Smooth muscle cell (in vitro differentiated cells): ENCODE measurements around the gene EXTL1. TPM values are rescaled to one million over a fixed set of nuclear protein-coding genes. Genes with fewer than 3 reads are reported as not detected.
A peak's percentile ranks its signal among the peaks of the same experiment; 100 is the strongest.

Experiments used
- DNase-seq: peaks from one replicate; lab custom pipeline; 2025; ENCODE audit not compliant: unreplicated experiment; lab: John Stamatoyannopoulos, UW
- H2AFZ ChIP-seq: fragments of 200-600 bp; sonication (generic); 2 replicates; pipeline ENCODE4 v1.6.0; 2016; ENCODE audit warnings: antibody characterized with exemption, low read depth, mild to moderate bottlenecking
- H3F3A ChIP-seq: fragments of 200-600 bp; sonication (generic); 2 replicates; pipeline ENCODE4 v1.6.0; 2017; ENCODE audit warnings: antibody characterized with exemption, low read depth
- H3K27ac ChIP-seq: fragments of 200-600 bp; sonication (generic); 2 replicates; pipeline ENCODE4 v1.5.1; 2016; ENCODE audit warnings: low read depth, mild to moderate bottlenecking
- H3K27me3 ChIP-seq: fragments of 200-600 bp; sonication (generic); 2 replicates; pipeline ENCODE4 v1.6.1; 2016; ENCODE audit warnings: low read depth, mild to moderate bottlenecking
- H3K36me3 ChIP-seq: fragments of 200-600 bp; sonication (generic); 2 replicates; pipeline ENCODE4 v1.5.1; 2016; ENCODE audit warnings: low read depth
- H3K4me1 ChIP-seq: fragments of 200-600 bp; sonication (generic); 2 replicates; pipeline ENCODE4 v1.5.1; 2016; ENCODE audit warnings: low read depth
- H3K4me2 ChIP-seq: fragments of 200-600 bp; sonication (generic); 2 replicates; pipeline ENCODE4 v1.6.0; 2016; ENCODE audit warnings: mild to moderate bottlenecking
- H3K4me3 ChIP-seq: fragments of 200-600 bp; sonication (generic); 2 replicates; pipeline ENCODE4 v1.5.1; 2016; ENCODE audit warnings: mild to moderate bottlenecking
- H3K79me2 ChIP-seq: fragments of 200-600 bp; sonication (generic); 2 replicates; pipeline ENCODE4 v1.6.0; 2016; ENCODE audit warnings: low read depth, mild to moderate bottlenecking
- H3K9ac ChIP-seq: fragments of 200-600 bp; sonication (generic); 2 replicates; pipeline ENCODE4 v1.6.0; 2016; ENCODE audit warnings: low read depth
- H3K9me3 ChIP-seq: fragments of 200-600 bp; sonication (generic); replicated peaks from 2 replicates; pipeline ENCODE4 v1.5.1; 2016; ENCODE audit warnings: low read depth
- H4K20me1 ChIP-seq: fragments of 200-600 bp; sonication (generic); 2 replicates; pipeline ENCODE4 v1.6.0; 2016; ENCODE audit warnings: low read depth
- WGBS: methylation state at CpG from one replicate; pipeline ENCODE4 v1.1.7; 2016; ENCODE audit warnings: low lambda C conversion rate; 5-methylcytosine and 5-hydroxymethylcytosine counted together
- polyA plus RNA-seq: library from polyadenylated mRNA; unstranded; fragments of >200 nt; fragmentation: Nextera tagmentation; extraction: Ambion mirVana; gene quantifications from 2 replicates; pipeline ENCODE4 v1.2.1, GENCODE V29; 2016
- total RNA-seq: library from RNA; depleted of rRNA; stranded (reverse); fragments of >200 nt; gene quantifications from 2 replicates; pipeline ENCODE4 v1.2.3, GENCODE V29; 2014
- TF ChIP-seq, protein P1 (sequence below): fragments of 200-600 bp; sonication (generic); IDR thresholded peaks from 2 replicates; pipeline ENCODE4 v1.5.1; 2017; ENCODE audit warnings: borderline replicate concordance, mild to moderate bottlenecking, antibody characterized with exemption; ENCODE audit not compliant: insufficient read depth, poor library complexity, severe bottlenecking

EXTL1 gene
- total and polyA plus RNA-seq, 2 experiments from 2014 or later: 11.2 to 25.8 TPM

DNA sequence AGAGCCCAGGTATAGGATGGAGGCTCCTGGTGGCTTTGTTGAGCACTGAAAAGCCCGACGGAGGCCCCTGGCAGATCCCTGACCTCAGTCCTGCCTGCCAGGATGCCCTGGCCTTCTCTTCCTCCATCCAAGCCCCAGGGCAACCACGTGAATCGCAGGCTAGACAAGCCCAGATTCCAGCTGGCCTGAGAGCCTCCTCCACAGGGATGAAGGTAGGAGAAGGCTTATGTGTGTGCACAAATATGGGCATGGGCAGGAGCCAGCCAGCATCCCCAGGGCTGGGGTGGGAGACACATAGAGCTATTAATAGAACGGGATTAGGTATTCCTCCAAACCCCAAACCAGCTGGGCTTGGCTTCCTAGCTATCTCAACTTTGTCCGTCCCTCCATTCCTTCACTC lies 4.0 kb upstream of the EXTL1 start:
- H3K4me3 ChIP-seq: no peak overlapping the region
- no peak for DNase-seq
- H3K9me3 ChIP-seq: no peaks in the 10 kb centered on the region
- H4K20me1 ChIP-seq: no peaks in the 10 kb centered on the region
- H3K79me2 ChIP-seq: peaks cover 3% of the 10 kb centered on the region
- H3K27ac ChIP-seq: peak overlapping the region; percentile 86
- TF ChIP-seq, protein P1, sequence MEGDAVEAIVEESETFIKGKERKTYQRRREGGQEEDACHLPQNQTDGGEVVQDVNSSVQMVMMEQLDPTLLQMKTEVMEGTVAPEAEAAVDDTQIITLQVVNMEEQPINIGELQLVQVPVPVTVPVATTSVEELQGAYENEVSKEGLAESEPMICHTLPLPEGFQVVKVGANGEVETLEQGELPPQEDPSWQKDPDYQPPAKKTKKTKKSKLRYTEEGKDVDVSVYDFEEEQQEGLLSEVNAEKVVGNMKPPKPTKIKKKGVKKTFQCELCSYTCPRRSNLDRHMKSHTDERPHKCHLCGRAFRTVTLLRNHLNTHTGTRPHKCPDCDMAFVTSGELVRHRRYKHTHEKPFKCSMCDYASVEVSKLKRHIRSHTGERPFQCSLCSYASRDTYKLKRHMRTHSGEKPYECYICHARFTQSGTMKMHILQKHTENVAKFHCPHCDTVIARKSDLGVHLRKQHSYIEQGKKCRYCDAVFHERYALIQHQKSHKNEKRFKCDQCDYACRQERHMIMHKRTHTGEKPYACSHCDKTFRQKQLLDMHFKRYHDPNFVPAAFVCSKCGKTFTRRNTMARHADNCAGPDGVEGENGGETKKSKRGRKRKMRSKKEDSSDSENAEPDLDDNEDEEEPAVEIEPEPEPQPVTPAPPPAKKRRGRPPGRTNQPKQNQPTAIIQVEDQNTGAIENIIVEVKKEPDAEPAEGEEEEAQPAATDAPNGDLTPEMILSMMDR: no peak
- peaks cover 36% of the 10 kb centered on the region for H3K4me1 ChIP-seq
- H2AFZ ChIP-seq: no peak overlapping the region
- no peaks in the 10 kb centered on the region for H3K36me3 ChIP-seq
- WGBS: 23% methylated on average over 6 of the region's 6 CpGs
- H3K4me2 ChIP-seq: peak overlapping the region; percentile 66
- peaks cover 17% of the 10 kb centered on the region for H3F3A ChIP-seq
- H3K27me3 ChIP-seq: no peaks in the 10 kb centered on the region
- H3K9ac ChIP-seq: peak overlapping the region; percentile 65

DNA sequence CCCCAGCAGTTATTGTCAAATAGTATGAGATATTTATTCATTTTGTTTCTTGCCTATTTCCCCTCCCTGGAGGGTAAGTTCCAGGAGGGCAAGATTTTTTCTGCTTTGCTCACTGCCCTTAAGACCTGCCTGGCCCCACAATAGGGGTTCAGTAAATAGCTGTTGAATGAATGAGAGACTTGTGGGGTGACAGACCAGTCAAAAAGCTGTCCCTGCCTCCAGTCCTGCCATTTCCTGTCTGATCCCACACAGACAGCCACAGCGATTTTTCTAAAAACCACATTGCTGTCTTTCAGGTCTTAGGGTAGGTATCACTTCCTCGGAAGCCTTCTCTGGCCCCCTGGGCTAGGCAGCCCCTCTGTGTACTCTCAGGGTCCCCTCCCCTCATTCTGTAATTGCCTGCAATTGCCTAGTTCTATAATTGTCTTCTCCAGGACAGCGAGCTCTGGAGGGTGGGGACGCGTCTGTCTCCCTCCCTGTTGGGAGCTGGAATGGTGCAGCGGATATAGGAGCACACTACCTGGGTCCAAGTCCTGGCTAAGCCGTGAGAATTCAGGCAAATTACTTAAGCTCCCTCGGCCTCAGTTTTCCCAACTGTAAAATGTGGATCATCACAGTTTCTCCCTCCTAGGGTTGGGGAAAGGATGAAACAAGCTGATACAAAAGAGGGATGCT lies 1.8 kb upstream of the EXTL1 start:
- no peaks in the 10 kb centered on the region for H3K9me3 ChIP-seq
- peak overlapping the region; percentile 42 for H3K9ac ChIP-seq
- peaks cover 17% of the 10 kb centered on the region for H3F3A ChIP-seq
- peak overlapping the region; percentile 86 for H3K4me2 ChIP-seq
- no peak overlapping the region for H2AFZ ChIP-seq
- H4K20me1 ChIP-seq: no peaks in the 10 kb centered on the region
- TF ChIP-seq, protein P1: no peak
- no peak overlapping the region for H3K4me3 ChIP-seq
- H3K27me3 ChIP-seq: no peaks in the 10 kb centered on the region
- H3K27ac ChIP-seq: peak overlapping the region; percentile 86
- no peak for DNase-seq
- peaks cover 44% of the 10 kb centered on the region for H3K4me1 ChIP-seq
- 45% methylated on average over 8 of the region's 8 CpGs for WGBS
- H3K36me3 ChIP-seq: no peaks in the 10 kb centered on the region
- peaks cover 4% of the 10 kb centered on the region for H3K79me2 ChIP-seq

DNA sequence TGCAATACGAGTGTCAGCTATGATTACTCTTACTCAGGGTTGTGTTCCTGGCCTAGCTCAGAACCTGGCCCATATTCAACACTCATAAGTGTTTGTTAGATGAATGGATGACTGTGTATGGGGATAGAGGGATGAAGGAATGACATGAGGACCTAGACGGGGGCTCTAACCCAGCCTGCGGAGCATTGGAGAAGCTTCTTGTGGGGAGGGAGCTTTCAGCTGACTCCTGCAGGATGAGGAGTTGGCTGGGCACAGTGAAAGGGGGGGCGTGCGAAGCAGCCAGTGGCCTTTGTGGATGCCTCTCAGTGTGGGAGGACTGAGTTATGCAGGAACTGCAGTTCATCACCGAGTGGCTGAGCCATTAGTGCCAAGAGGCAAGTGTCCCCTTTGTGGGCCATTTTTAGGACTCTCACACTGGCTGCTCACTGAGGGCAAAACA lies 1.2 kb upstream of the EXTL1 start:
- Histone ChIP-seq H3K27me3 (no peaks in the 10 kb centered on the region), H3K9me3 (no peaks in the 10 kb centered on the region), H3K27ac (peak overlapping the region; percentile 86), H2AFZ (no peak overlapping the region), H3K4me1 (peaks cover 44% of the 10 kb centered on the region), H3K4me2 (peak overlapping the region; percentile 86), H3K79me2 (peaks cover 4% of the 10 kb centered on the region), H3K36me3 (no peaks in the 10 kb centered on the region), H4K20me1 (no peaks in the 10 kb centered on the region), H3K4me3 (no peak overlapping the region), H3F3A (peaks cover 17% of the 10 kb centered on the region), H3K9ac (peak overlapping the region; percentile 61)
- WGBS: 31% methylated on average over 6 of the region's 6 CpGs
- DNase-seq: no peak
- TF ChIP-seq, protein P1: no peak
